GM12874 (cell line): ENCODE data around the gene TMEM123.

Experiments
- TF ChIP-seq, protein P1 (sequence below): IDR thresholded peaks from 2 replicates; pipeline ENCODE4 v1.5.1; 2011; ENCODE audit warnings: low read depth, mild to moderate bottlenecking, control low read depth, low read length, moderate library complexity; ENCODE audit not compliant: insufficient read depth

TMEM123 gene

DNA sequence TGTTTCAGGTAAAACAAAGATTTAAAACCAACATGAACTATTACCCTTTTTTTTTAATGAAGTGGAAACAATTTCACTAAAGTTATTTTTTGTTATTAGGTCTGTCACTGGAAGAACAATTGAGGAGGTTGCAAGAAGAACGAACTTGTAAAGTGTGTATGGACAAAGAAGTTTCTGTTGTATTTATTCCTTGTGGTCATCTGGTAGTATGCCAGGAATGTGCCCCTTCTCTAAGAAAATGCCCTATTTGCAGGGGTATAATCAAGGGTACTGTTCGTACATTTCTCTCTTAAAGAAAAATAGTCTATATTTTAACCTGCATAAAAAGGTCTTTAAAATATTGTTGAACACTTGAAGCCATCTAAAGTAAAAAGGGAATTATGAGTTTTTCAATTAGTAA lies 74.7 kb downstream of the TMEM123 start:
- TF ChIP-seq, protein P1, sequence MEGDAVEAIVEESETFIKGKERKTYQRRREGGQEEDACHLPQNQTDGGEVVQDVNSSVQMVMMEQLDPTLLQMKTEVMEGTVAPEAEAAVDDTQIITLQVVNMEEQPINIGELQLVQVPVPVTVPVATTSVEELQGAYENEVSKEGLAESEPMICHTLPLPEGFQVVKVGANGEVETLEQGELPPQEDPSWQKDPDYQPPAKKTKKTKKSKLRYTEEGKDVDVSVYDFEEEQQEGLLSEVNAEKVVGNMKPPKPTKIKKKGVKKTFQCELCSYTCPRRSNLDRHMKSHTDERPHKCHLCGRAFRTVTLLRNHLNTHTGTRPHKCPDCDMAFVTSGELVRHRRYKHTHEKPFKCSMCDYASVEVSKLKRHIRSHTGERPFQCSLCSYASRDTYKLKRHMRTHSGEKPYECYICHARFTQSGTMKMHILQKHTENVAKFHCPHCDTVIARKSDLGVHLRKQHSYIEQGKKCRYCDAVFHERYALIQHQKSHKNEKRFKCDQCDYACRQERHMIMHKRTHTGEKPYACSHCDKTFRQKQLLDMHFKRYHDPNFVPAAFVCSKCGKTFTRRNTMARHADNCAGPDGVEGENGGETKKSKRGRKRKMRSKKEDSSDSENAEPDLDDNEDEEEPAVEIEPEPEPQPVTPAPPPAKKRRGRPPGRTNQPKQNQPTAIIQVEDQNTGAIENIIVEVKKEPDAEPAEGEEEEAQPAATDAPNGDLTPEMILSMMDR = no peak

DNA sequence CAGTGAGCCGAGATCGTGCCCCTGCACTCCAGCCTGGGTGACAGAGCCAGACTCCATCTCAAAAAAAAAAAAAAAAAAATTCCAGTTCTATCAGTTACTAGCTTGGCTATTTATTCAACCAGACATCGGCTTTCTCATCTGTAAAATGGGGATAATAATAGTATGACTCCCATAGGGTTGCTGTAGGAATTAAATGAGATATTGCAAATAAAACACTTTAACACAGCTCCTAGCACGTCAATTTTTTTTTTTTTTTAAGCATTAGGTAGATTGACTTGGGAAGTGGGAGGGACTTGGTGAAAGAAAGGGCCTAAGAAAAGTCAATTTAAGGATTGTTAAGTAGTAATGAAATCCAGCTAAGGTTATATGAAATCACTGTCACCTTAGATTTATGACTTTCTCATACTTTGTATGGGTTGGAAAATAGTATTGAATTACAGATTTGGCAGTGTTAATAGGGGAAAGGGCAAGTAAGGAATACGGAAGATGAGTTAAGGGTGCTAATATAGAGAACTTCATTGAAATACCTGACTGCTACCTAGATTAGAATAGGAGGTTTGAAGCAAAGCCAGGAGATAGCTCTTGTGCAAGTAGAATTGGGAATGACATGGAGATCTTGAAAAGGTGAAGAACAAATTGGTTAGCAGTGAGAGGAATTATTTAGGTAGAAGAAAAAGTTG lies 76.7 kb downstream of the TMEM123 start:
- TF ChIP-seq, protein P1 = no peak

DNA sequence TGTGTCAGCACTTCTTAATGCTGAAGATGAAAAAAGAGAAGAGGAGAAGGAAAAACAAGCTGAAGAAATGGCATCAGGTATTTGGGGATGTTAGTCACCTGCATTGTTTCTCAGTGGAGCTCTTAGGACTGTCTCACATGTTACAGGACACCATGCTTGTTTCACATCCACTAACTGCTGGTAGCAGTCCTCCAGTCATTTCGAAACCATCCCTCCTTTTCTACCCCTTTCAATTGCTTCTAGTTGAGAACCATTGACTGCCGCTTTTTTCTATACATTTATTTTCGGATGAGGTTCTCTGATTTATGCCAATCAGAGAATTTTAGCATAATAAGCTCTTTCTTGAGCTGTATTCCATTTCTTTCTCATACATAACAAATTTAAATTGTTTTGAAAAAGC lies 84.1 kb downstream of the TMEM123 start:
- TF ChIP-seq, protein P1 = no peak

DNA sequence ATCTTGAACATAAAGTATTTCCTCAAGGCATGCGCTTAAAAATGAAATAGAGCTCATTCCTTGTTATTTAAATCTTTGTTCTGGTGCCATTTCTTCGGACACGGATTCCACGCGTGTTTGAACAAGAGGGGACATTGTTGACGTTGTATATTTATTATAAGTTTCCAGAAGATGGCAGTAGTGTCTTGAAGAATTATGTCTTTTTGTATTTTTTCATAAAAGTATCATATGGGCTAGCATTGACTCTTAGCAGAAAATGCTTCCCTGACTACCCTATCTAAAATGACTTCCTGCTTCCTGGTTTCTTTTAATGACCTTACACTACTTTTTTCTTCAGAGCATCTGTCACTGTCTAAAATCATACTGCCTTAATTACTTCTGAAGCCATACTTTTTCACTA lies 85.2 kb downstream of the TMEM123 start:
- TF ChIP-seq, protein P1 = no peak

DNA sequence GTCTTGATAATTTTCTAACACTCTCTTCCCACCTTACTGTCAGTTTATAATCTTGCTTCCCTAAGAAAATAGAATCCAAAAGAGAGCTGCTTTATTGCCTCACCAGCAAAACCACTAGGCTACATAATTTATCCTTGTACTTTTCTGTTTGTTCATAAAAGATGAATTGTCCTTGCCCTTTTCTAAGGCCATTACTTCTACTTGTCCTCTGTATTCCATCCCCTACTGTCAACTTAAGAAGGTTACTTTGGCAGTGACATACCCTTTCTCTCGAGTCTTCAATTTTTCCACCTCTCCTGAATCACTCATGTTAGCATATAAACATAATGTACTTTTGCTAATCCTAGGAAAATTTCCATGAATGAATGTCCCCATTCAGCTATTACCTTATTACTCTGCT lies 87.6 kb downstream of the TMEM123 start:
- TF ChIP-seq, protein P1 = no peak

DNA sequence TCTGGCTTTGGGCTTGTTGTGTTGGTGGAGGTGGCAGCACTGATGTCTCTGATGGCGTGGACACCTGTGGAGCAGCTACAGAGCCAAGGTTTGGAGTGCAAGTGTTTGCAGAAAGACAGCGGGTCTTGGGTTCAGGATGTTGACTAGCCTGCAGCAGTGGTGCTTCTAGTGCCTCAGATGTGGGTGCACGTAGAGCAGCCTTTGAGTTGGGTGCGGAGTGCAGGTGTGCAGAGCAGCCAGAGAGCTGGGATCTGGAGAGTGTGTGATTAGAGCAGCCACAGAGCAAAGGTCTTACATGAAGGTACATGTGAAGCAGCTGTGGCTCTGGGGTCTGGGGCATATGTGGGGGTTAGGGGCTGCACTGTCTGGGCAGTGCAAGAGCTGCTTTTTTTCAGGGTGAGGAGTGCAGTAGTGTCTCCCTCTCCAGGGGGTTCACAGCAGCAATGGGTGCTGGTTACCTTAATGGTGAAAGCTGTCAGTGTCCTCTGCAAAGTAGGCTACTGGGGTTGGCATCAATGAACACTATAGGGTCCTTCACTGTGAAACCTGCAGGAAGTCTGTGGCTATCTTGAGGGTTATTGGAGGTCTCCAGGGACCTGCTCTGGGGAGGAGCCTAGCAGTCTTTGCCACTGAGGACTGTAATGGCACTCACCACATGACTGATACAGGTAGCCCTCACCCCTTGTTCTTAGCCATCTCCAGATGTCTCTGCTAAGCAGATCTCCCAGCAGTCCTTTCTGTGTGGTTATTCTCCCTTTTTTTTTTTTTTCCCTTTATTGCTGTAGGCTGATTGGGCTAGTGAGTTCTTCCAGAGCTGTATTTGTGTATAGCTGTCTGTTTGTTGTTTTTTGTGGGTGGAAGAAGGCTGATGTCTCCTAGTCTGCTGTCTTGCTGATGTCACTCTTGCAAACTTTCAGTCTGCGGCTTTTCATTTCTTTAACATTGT lies 91.2 kb downstream of the TMEM123 start:
- TF ChIP-seq, protein P1 = no peak

DNA sequence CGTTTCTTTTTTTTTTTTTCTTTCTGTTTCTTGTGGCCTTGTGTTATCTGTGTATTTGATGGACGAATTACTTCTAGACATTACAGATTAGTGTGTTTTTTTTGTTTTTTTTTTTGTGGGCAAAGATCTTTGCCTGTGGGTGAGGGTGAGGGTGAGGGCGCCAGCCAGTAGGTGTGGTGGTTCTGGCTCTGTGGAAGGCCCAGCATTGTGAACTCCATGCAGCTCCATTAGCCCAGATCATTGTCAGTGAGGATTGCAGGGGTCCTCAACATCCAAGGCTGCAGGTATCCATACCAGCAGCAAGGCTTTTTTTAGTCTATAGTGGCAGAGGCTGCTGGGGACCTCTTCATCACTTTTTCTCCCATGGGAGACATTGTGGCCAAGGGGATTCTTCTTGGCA lies 91.9 kb downstream of the TMEM123 start:
- TF ChIP-seq, protein P1 = no peak
